SK-N-SH treated with all-trans-retinoic acid at 6 μM for 48 hours (cell line): ENCODE data around the gene PDGFC.

ENCODE experiments used
- ARNTL ChIP-seq: fragments of 450-650 bp; formaldehyde crosslinking; IDR thresholded peaks from 2 replicates; pipeline ENCODE4 v1.5.0; 2020; ENCODE audit warnings: low read depth, mild to moderate bottlenecking, moderate library complexity, borderline replicate concordance
- CREB5 ChIP-seq: fragments of 250-450 bp; sonication (Bioruptor Pico); IDR thresholded peaks from 2 replicates; pipeline ENCODE4 v1.5.1; 2020; ENCODE audit warnings: low read depth, mild to moderate bottlenecking, moderate library complexity
- CSDC2 ChIP-seq: fragments of 250-450 bp; sonication (Bioruptor Pico); IDR thresholded peaks from 2 replicates; pipeline ENCODE4 v1.5.0; 2020; ENCODE audit warnings: mild to moderate bottlenecking, moderate library complexity
- CSRNP3 ChIP-seq: fragments of 250-450 bp; sonication (Bioruptor Pico); IDR thresholded peaks from 2 replicates; pipeline ENCODE4 v1.5.1; 2021; ENCODE audit warnings: mild to moderate bottlenecking, moderate library complexity
- ESRRG ChIP-seq: fragments of 250-450 bp; sonication (Bioruptor Pico); IDR thresholded peaks from 2 replicates; pipeline ENCODE4 v1.6.1; 2021; ENCODE audit warnings: mild to moderate bottlenecking
- GLIS3 ChIP-seq: fragments of 250-450 bp; sonication (Bioruptor Pico); IDR thresholded peaks from 2 replicates; pipeline ENCODE4 v1.5.0; 2020; ENCODE audit warnings: mild to moderate bottlenecking, moderate library complexity
- ISL1 ChIP-seq: fragments of 250-450 bp; sonication (Bioruptor Pico); IDR thresholded peaks from 2 replicates; pipeline ENCODE4 v2.1.2; 2022; ENCODE audit warnings: mild to moderate bottlenecking, moderate library complexity
- PATZ1 ChIP-seq: fragments of 250-450 bp; sonication (Bioruptor Pico); IDR thresholded peaks from 2 replicates; pipeline ENCODE4 v1.8.0; 2020; ENCODE audit warnings: mild to moderate bottlenecking, moderate library complexity, borderline replicate concordance
- POU6F1 ChIP-seq: fragments of 250-450 bp; sonication (Bioruptor Pico); IDR thresholded peaks from 2 replicates; pipeline ENCODE4 v1.8.0; 2021; ENCODE audit warnings: low read depth, mild to moderate bottlenecking, moderate library complexity, borderline replicate concordance
- PPARA ChIP-seq: fragments of 250-450 bp; sonication (Bioruptor Pico); IDR thresholded peaks from 2 replicates; pipeline ENCODE4 v1.5.0; 2020; ENCODE audit warnings: mild to moderate bottlenecking, borderline replicate concordance
- TOX ChIP-seq: fragments of 250-450 bp; sonication (Bioruptor Pico); IDR thresholded peaks from 2 replicates; pipeline ENCODE4 v1.8.0; 2021; ENCODE audit warnings: mild to moderate bottlenecking, moderate library complexity, borderline replicate concordance
- ZFP3 ChIP-seq: fragments of 250-450 bp; sonication (Bioruptor Pico); IDR thresholded peaks from 2 replicates; pipeline ENCODE4 v1.5.0; 2020; ENCODE audit warnings: mild to moderate bottlenecking, moderate library complexity
- ZNF70 ChIP-seq: fragments of 450-650 bp; formaldehyde crosslinking; IDR thresholded peaks from 2 replicates; pipeline ENCODE4 v1.5.0; 2020; ENCODE audit warnings: mild to moderate bottlenecking, moderate library complexity
- TF ChIP-seq, protein P1 (sequence below): fragments of 250-450 bp; sonication (Bioruptor Pico); IDR thresholded peaks from 2 replicates; pipeline ENCODE4 v1.5.0; 2020; ENCODE audit warnings: mild to moderate bottlenecking, moderate library complexity

DNA sequence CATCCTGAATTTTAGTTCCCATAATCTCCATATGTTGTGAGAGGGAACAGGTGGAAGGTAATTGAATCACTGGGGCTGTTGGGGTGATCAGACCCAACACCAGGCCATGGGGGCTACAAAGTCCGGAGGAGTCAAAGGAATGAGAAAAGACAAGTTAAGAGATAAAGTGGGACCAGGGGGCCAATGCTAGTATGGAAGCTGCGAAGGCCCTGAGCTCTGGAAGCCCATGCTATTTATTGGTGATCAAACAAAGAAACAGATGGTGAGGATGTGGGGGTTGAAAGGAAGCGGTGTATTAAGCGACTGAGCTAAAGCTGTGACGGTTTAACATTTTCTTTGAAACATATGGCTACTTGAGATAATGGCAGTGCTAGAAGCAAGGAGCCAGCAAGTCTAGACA lies 132.8 kb downstream of the PDGFC start:
- TF ChIP-seq TOX = no peak
- TF ChIP-seq ZNF70 (CRISPR knock-in tag) = no peak
- no peak for TF ChIP-seq CSDC2 (CRISPR knock-in tag)
- no peak for TF ChIP-seq ISL1 (CRISPR knock-in tag)
- no peak for TF ChIP-seq PATZ1 (CRISPR knock-in tag)
- no peak for TF ChIP-seq ZFP3
- no peak for TF ChIP-seq POU6F1 (CRISPR knock-in tag)
- no peak for TF ChIP-seq GLIS3
- TF ChIP-seq CREB5 (CRISPR knock-in tag) = no peak
- TF ChIP-seq ARNTL (CRISPR knock-in tag) = no peak
- TF ChIP-seq, protein P1, sequence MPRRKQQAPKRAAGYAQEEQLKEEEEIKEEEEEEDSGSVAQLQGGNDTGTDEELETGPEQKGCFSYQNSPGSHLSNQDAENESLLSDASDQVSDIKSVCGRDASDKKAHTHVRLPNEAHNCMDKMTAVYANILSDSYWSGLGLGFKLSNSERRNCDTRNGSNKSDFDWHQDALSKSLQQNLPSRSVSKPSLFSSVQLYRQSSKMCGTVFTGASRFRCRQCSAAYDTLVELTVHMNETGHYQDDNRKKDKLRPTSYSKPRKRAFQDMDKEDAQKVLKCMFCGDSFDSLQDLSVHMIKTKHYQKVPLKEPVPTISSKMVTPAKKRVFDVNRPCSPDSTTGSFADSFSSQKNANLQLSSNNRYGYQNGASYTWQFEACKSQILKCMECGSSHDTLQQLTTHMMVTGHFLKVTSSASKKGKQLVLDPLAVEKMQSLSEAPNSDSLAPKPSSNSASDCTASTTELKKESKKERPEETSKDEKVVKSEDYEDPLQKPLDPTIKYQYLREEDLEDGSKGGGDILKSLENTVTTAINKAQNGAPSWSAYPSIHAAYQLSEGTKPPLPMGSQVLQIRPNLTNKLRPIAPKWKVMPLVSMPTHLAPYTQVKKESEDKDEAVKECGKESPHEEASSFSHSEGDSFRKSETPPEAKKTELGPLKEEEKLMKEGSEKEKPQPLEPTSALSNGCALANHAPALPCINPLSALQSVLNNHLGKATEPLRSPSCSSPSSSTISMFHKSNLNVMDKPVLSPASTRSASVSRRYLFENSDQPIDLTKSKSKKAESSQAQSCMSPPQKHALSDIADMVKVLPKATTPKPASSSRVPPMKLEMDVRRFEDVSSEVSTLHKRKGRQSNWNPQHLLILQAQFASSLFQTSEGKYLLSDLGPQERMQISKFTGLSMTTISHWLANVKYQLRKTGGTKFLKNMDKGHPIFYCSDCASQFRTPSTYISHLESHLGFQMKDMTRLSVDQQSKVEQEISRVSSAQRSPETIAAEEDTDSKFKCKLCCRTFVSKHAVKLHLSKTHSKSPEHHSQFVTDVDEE (CRISPR knock-in tag) = no peak
- no peak for TF ChIP-seq CSRNP3 (CRISPR knock-in tag)
- no peak for TF ChIP-seq ESRRG (CRISPR knock-in tag)
- TF ChIP-seq PPARA = no peak
